H1 (cell line): Measurements from ENCODE around the gene PTTG2. TPM values are rescaled to one million over a fixed set of nuclear protein-coding genes. Genes with fewer than 3 reads are reported as not detected.

Experiments
- KDM5A ChIP-seq: fragments of 200-600 bp; IDR thresholded peaks from 2 replicates; pipeline ENCODE4 v1.7.1; 2012; ENCODE audit warnings: mild to moderate bottlenecking, low read length, inconsistent platforms, mixed read lengths
- POLR2A ChIP-seq, 2 experiments: IDR thresholded peaks; 1 replicate in 1 of 2; 2 replicates in 1 of 2; pipeline ENCODE4 v1.6.1; 2011; ENCODE audit warnings: low read depth in 2 of 2, low read length in 2 of 2, mild to moderate bottlenecking in 2 of 2; ENCODE audit errors: control extremely low read depth in 1 of 2
- polyA plus RNA-seq, 7 experiments: library from polyadenylated mRNA; depleted of rRNA in 3 of 7; stranded (reverse) in 5 of 7; unstranded in 2 of 7; fragments of >200 nt in 5 of 7; fragments of 200-250 nt in 2 of 7; gene quantifications; 1 replicate in 5 of 7; 2 replicates in 1 of 7; 4 replicates in 1 of 7; pipeline versions ENCODE4 v1.2.1 to v1.2.3, GENCODE V29; 2011 to 2013; ENCODE audit warnings: missing spikeins in 2 of 7, mixed read lengths in 2 of 7
- total RNA-seq: library from RNA; stranded (reverse); fragmentation: NEBNext Ultra II Directional; extraction: Animal tissue kit (Norgen Biotek cat#: 25700); gene quantifications from 2 replicates; pipeline ENCODE4 v1.2.1, GENCODE V29; 2021

The PTTG2 gene
- total and polyA plus RNA-seq, 2 of the 8 experiments (the other 6 are each of a cell fraction or from before 2014, with no cell fraction given), result not detected

DNA sequence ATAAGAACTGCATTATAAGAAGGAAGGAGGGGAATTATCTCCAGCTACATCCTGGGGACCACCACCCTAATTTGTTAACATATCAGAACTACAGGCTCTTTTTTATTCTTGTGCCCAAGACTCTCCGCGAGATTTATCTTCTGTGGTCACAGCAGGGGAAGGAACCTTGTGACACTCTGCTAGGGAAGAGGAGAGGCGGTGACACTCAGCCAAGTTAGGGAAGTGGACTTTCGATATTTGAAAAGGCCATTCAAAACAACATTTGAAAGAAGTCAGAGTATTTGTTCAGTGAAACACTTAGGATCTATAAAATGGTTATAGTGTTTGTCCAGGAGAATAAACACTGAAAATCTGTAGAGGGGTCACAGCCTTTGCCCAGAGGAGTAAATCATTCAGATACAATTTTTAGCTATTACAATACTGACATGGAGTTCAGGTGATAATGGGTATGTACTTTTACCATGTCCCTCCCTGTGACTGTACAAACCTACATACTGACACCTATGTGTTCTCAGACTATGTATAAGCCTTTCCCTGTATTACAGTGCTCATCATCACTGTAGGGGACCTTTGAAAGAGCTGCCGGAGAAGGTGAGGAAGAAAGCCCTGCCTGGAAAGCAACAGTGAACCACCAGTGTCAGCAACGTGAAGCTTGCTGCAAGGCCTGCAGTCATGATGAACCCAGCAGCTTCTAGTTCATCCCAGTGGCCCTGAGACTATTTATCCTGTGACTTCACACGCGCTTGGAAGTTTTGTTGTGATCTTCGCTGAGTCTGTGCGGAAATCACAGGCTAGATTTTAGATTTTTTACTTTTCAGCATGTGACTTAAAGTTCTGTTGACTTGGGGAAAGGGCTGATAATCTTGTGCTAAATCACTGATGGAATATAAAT is 8.5 kb upstream of the PTTG2 start (continued):
- TF ChIP-seq KDM5A, result no peak
- no peak for TF ChIP-seq POLR2A (IDR thresholded peaks at IDR 0.05; ENCODE audit: control extremely low read depth in 1 of 2, low read depth in 2 of 2, low read length in 2 of 2)
